ENCODE data around the gene MVB12B. TPM values are rescaled to one million over a fixed set of nuclear protein-coding genes. Genes with fewer than 3 reads are reported as not detected.

Gene MVB12B
- total and polyA plus RNA-seq, 2 of the 4 experiments (the other 2 are of a cell fraction): 2.0 to 4.0 TPM

- dilution Hi-C loops (cut with HindIII; ENCODE audit: low sequenced_read_pairs, unreplicated experiment): no loop called here
- H3K4me3 ChIP-seq (ENCODE audit: insufficient read depth, low read depth, low read length): no peak overlapping the region
- BruUV-seq (replicated peaks): no TSS peak
Observed at GRCh38 chr9:126420135-126420534, 93.5 kb downstream of the MVB12B start.

More at GRCh38 chr9:126420135-126420534, 93.5 kb downstream of the MVB12B start:
- ChIA-PET POLR2A (ENCODE audit: unreplicated experiment) (no interaction called here), CTCF (interaction anchor here (0.8 kb wide), 1 partner anchor 21 kb away, joined by 3 read pairs; no protein-coding TSS in a partner anchor)
- H2AFZ ChIP-seq (replicated peaks; ENCODE audit: low read length, poor library complexity): no peak overlapping the region
- H2BK20ac ChIP-seq (ENCODE audit: low read depth, low read length): no peak overlapping the region
- no peak overlapping the region for H3K4me2 ChIP-seq (ENCODE audit: low read depth, low read length)
- WGBS, 2 experiments (ENCODE audit: extremely low coverage in 2 of 2, insufficient read length in 1 of 2): 91% methylated on average over 6 of the region's 7 CpGs; no CpG with 5 or more reads in 1 of the 2 experiments
- no peaks in the 10 kb centered on the region for H3K4me1 ChIP-seq (ENCODE audit: control insufficient read depth, insufficient read depth, low read length)
- no peak for DNase-seq
- H4K8ac ChIP-seq (ENCODE audit: low read depth in 2 of 2, low read length in 2 of 2): no peak overlapping the region
- no peak overlapping the region for H3K18ac ChIP-seq (ENCODE audit: low read depth, low read length)
- in situ Hi-C loops (cut with MboI; ENCODE audit: low sequenced_read_pairs) (no loop called here), intact Hi-C loops (cut with micrococcal nuclease) (no loop called here)
- no peak overlapping the region for H4K5ac ChIP-seq (ENCODE audit: low read depth, low read length)
- H3K56ac ChIP-seq (ENCODE audit: extremely low read depth, insufficient read depth, low read length): no peak overlapping the region
- H3K27me3 ChIP-seq (ENCODE audit: control insufficient read depth, insufficient read depth, low read length): no peaks in the 10 kb centered on the region
- H2AK5ac ChIP-seq (ENCODE audit: low read depth, low read length): no peak overlapping the region
- no peak overlapping the region for H2BK5ac ChIP-seq (ENCODE audit: low read depth, low read length, poor library complexity, severe bottlenecking)
- H3K9ac ChIP-seq (ENCODE audit: low read depth, low read length): no peak overlapping the region
- H3K9me1 ChIP-seq (ENCODE audit: insufficient read depth, low read length): no peaks in the 10 kb centered on the region
- no peak overlapping the region for H4K91ac ChIP-seq (ENCODE audit: insufficient read depth, low read depth, low read length)
- no peak overlapping the region for H2BK120ac ChIP-seq (ENCODE audit: low read depth, low read length)
- TF ChIP-seq BHLHE40 (IDR thresholded peaks at IDR 0.05; ENCODE audit: low read depth, low read length) (no peak), POLR2A (IDR thresholded peaks at IDR 0.05; ENCODE audit: low read depth, low read length) (no peak), RAD21 (IDR thresholded peaks at IDR 0.05; ENCODE audit: low read length) (no peak)
- no peak overlapping the region for H2AK9ac ChIP-seq (replicated peaks; ENCODE audit: low read depth, low read length, poor library complexity)
- ATAC-seq (ENCODE audit: low read depth): no peak
- no peak overlapping the region for H3K14ac ChIP-seq (replicated peaks; ENCODE audit: low read depth, low read length)
- H3K4ac ChIP-seq (ENCODE audit: low read depth, low read length): no peak overlapping the region
- H3K23ac ChIP-seq (ENCODE audit: low read depth, low read length): no peak overlapping the region
- peaks cover 3% of the 10 kb centered on the region; the same call in 1 of the 2 replicates for H3K36me3 ChIP-seq (ENCODE audit: control insufficient read depth, insufficient read depth, low read length)
- no peak overlapping the region for H3K27ac ChIP-seq (ENCODE audit: insufficient read depth, low read length)
- H3K79me1 ChIP-seq (ENCODE audit: low read depth in 1 of 2, low read length in 2 of 2): no peaks in the 10 kb centered on the region
- no peak overlapping the region for H2BK15ac ChIP-seq (ENCODE audit: low read depth, low read length)
- H3K9me3 ChIP-seq (ENCODE audit: control insufficient read depth, insufficient read depth, low read length): no peaks in the 10 kb centered on the region
- H4K20me1 ChIP-seq (ENCODE audit: insufficient read depth, low read length): no peaks in the 10 kb centered on the region
